ENCODE data around the gene MRPL9. TPM values are rescaled to one million over a fixed set of nuclear protein-coding genes. Genes with fewer than 3 reads are reported as not detected.

The MRPL9 gene
- total RNA-seq, 1 donor from 2014 or later: 166 TPM

- DNase-seq (ENCODE audit: low read depth): no peak
- TF ChIP-seq CTCF (conservative IDR thresholded peaks at IDR 0.05; ENCODE audit: low read depth, low read length): peak; percentile 10
- no peak overlapping the region for H3K4me3 ChIP-seq (ENCODE audit: low read depth, low read length)
Observed at GRCh38 chr1:151715726-151716404, 47.4 kb downstream of the MRPL9 start.

DNA sequence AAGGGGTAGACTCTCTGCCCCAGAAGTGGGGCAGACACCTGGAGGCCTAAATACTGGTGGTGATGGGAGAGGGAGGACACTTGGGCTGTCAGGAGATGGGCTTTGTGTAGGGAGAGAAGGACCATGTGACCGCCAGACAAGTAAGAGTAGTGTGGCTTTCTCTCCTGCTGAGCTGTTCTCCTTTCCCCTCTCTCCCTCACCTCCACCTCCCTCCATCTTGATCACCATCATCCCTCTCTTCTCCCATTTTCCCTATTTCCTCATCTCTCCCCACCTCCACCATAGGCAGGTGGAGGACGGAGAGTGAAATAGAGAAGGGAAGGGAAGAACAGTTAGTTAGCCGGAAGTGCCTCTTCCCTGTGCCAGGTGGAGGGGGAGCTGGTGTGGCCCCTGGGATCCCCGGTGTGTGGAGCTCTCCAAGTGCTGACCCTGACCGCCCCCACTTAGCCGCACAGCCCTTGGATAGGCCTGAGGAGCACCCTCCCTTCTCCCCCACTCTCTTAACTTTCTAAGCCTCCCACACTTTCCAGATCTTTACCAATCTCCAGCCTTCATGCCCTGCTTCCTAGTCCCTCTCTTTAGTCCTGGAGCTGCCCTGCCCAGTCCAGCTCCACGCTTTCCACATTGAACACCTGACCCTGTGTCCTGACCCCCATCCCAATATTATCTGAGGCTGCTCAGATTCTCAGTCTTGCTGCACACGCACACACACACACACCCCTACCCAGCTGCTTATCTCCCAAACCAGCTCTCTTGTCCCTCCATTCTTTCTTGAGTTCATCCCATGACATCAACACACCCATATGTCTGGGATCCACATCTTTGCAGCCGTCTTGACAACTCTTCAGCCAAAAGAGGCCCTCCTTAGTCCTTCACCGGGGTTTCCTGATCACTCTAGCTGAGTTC lies 48.2 kb downstream of the MRPL9 start:
- no peak for TF ChIP-seq CTCF (conservative IDR thresholded peaks at IDR 0.05; ENCODE audit: low read depth, low read length)
- no peak for DNase-seq (ENCODE audit: low read depth)

DNA sequence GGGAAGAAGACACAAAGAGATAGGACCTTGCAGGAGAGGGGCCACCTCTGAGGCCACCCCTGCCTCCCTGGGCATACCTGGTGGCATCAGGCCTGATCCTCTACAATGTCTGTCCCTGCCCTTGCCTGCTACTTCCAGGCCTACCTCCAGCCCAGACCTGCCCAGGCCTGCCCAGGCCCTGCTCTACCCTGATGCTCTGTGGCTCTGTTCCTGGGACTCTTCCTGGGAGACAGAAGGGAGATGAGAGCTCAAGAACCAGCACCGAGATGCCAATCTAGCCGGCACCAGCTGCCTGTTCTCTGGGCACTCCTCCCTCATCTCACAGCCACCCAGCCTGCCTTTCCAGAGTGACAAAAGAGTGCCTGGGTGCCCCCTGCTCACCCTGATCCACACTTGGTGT lies 49.4 kb downstream of the MRPL9 start:
- no peak for TF ChIP-seq CTCF (conservative IDR thresholded peaks at IDR 0.05; ENCODE audit: low read depth, low read length)
- H3K4me3 ChIP-seq (ENCODE audit: low read depth, low read length): no peak overlapping the region
- no peak for DNase-seq (ENCODE audit: low read depth)

More for the DNA sequence above, 48.2 kb downstream of the MRPL9 start:
- H3K4me3 ChIP-seq (ENCODE audit: low read depth, low read length): no peak overlapping the region

GRCh38 chr1:151713044-151713443 lies 50.3 kb downstream of the MRPL9 start:
- DNase-seq (ENCODE audit: low read depth): no peak
- no peak for TF ChIP-seq CTCF (conservative IDR thresholded peaks at IDR 0.05; ENCODE audit: low read depth, low read length)
- H3K4me3 ChIP-seq (ENCODE audit: low read depth, low read length): no peak overlapping the region

DNA sequence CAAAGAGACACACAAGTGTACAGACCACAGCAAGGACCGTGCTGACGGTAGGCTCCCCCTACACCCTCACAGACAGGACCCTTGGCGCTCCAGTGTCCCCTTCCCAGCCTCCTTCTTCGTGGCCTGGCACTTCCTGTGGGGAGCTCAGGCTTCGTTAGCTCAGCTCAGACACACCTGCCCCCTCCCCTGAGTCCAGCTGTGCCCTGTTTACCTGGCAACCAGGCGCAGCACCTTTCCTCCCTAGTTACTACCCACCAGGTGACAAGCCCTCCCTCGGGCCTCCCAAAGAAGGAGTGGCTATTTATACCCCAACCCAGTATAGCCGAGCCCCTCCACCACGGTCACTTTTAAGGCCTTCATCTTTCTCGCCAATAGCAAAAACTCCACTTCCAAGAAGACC lies 51.3 kb downstream of the MRPL9 start:
- no peak for DNase-seq (ENCODE audit: low read depth)
- no peak overlapping the region for H3K4me3 ChIP-seq (ENCODE audit: low read depth, low read length)
- TF ChIP-seq CTCF (conservative IDR thresholded peaks at IDR 0.05; ENCODE audit: low read depth, low read length): no peak

DNA sequence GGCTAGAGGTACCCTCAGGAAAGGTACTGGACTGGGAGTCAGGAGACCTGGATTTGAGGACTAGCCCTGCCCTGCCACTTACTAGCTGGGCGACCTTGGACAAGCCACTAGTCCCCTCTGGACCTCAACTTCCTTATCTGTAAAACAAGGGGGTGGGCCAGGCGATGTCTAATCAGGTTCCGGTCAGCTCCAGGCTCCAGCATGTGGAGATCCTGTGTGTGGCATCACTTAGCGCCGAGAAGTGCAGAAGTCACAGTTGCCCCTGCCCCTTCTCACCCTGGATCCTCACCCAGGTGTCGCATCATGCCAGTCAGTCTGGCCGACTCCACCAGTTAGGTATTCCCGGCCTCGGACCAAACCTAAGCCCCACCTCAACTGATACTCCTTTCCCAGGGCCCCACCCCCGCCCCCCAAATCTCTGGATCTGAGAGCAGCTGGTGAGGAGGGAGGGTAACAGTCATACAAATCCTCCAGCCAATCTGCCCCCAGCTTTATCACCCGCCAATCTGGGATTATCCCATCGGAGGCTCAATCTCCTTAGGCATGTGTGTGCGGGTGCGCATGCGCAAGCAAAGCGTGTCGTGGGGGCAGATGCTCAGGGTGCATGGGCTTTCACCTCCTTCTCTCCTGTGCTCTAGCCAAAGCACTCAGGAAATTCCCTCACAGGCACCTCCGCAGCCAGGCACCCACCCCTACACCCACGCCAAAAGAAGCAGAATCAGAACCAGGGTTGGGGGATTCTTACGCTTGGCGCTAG lies 52.1 kb downstream of the MRPL9 start:
- TF ChIP-seq CTCF (conservative IDR thresholded peaks at IDR 0.05; ENCODE audit: low read depth, low read length): no peak
- no peak overlapping the region for H3K4me3 ChIP-seq (ENCODE audit: low read depth, low read length)
- DNase-seq (ENCODE audit: low read depth): no peak

All from epithelial cell of proximal tubule (primary cell).